Stomach (tissue), 4 donors: Measurements from ENCODE around the gene TRA2B.

ENCODE experiments used
- EP300 ChIP-seq: sonication (generic); formaldehyde crosslinking; IDR thresholded peaks from one replicate; pipeline ENCODE4 v1.6.1; 2017; ENCODE audit warnings: antibody characterized with exemption
- POLR2A ChIP-seq, 4 donors: fragments of 450-650 bp; IDR thresholded peaks; one replicate each; pipeline ENCODE4 v1.6.1; 2016; ENCODE audit warnings: antibody characterized with exemption in 4 of 4, control low read depth in 2 of 4, mild to moderate bottlenecking in 1 of 4, moderate library complexity in 1 of 4
- POLR2AphosphoS5 ChIP-seq, 3 donors: sonication (generic); formaldehyde crosslinking; IDR thresholded peaks; one replicate each; pipeline ENCODE4 v1.6.1; 2016; ENCODE audit warnings: antibody characterized with exemption in 3 of 3
- TF ChIP-seq, protein P1 (sequence below), 7 experiments: fragments of 450-650 bp in 4 of 7; fragments of 200-600 bp in 3 of 7; sonication (generic) in 3 of 7; IDR thresholded peaks; one replicate each; pipeline ENCODE4 v1.5.1; 2016 to 2019; ENCODE audit warnings: antibody characterized with exemption in 7 of 7, control low read depth in 2 of 7, mild to moderate bottlenecking in 1 of 7

DNA sequence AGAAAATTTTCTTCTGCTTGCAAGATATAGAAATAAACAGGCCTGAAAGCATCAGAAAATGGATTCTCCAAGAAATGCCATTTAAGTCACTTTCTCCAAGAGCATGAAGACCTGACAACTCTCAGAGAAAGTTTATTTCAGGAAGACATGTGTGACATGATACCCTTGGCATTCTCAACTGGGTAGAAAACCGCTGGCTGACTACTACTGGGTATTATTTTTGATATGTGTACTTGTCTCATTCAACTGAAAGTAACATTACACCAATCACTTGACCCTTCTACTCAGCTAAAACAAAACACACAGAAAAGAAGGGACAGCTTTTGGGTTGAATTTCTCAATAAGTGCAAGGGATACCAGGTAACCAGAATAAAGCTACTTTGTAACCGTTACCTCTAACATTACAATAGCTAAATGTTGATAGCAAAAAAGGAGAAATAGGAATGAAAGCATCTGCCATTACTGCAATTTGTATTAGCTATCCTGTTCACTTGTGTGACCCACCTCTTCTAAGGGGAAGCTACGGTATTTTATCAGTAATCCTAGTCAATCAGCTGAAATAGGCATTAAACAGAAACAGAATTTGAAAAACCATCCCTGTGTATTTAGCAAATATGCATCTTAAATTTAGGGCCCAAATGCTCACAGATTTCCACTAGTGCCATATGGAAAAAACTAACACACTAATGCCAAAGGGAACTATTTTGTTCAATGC lies 7.3 kb downstream of the TRA2B start:
- TF ChIP-seq, protein P1, sequence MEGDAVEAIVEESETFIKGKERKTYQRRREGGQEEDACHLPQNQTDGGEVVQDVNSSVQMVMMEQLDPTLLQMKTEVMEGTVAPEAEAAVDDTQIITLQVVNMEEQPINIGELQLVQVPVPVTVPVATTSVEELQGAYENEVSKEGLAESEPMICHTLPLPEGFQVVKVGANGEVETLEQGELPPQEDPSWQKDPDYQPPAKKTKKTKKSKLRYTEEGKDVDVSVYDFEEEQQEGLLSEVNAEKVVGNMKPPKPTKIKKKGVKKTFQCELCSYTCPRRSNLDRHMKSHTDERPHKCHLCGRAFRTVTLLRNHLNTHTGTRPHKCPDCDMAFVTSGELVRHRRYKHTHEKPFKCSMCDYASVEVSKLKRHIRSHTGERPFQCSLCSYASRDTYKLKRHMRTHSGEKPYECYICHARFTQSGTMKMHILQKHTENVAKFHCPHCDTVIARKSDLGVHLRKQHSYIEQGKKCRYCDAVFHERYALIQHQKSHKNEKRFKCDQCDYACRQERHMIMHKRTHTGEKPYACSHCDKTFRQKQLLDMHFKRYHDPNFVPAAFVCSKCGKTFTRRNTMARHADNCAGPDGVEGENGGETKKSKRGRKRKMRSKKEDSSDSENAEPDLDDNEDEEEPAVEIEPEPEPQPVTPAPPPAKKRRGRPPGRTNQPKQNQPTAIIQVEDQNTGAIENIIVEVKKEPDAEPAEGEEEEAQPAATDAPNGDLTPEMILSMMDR (IDR thresholded peaks at IDR 0.05): no peak
- TF ChIP-seq EP300: no peak
- TF ChIP-seq POLR2AphosphoS5 (IDR thresholded peaks at IDR 0.05): no peak
- TF ChIP-seq POLR2A (IDR thresholded peaks at IDR 0.05): no peak
